ENCODE measurements around the gene DROSHA.

DROSHA gene

DNA sequence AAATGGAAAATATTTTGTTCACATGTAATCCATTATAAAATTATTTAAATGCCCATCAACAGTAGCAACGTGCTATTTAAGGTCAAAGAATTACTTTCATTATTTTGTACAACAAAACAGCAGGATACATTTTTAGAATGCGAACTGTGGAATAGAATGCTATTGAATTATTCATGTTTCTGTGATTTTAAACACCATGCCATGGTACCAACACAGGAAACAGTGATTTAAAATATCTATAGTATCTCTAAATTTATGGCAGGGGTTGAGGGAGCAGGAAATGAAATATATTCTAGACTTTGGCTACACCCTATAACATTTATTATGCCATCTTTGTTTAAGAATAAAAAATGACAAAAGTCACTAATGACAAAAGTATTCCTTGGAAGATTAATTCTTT lies 62.4 kb downstream of the DROSHA start:
- no peak for DNase-seq

DNA sequence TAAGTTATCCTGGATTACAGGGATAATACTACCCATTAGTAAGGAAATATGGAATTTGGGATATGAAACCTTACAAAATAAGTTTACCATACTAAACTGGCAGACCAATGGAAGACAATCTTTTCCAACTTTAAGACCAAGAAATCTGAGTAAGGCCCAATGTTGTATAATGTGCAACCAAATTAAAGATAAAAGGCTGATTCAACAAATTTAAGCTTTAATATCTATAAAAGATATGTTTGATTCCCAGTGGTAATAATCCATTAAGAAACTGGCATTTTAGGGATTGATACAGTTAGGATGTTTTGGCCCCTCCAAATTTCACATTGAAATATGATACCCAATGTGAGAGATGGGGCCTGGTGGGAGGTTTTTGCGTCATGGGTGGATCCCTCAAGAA lies 66.6 kb downstream of the DROSHA start:
- no peak for DNase-seq

DNA sequence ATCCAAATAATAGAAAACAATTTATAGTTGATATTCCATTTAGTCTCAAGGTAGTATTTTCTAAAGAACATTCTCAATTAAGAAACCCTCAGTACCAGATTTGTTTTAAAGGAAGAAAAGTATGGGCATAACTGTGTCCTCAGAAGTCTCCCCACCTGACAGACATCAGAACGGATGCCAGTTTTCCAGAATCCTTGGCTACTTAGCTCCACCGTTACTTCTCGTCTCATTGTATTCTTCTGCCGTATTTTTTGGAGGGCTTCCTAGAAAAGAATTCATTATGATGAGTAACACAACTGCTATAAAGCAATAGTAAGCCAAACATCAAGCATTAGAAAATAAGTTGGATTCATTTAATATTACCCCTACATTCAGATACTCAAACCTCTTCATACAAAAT lies 67.8 kb downstream of the DROSHA start:
- no peak for DNase-seq

DNA sequence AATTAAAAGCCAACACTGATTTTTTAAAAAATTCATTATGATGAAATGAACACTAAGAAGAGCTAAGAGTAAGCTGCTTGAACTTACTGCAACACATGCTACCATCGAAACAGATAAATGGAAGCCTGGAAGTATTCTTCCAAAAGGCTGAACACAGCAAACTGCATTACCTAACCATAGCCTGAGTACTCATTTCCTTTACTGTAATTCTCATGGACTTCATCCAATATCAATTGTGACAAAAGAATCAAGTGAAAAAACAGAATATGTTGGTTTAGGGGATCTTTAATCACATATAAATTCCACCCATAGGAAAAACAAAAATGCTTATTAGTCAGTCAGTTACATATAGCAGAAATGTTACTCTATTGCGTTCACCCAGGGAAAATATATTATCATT lies 68.5 kb downstream of the DROSHA start:
- DNase-seq = no peak

DNA sequence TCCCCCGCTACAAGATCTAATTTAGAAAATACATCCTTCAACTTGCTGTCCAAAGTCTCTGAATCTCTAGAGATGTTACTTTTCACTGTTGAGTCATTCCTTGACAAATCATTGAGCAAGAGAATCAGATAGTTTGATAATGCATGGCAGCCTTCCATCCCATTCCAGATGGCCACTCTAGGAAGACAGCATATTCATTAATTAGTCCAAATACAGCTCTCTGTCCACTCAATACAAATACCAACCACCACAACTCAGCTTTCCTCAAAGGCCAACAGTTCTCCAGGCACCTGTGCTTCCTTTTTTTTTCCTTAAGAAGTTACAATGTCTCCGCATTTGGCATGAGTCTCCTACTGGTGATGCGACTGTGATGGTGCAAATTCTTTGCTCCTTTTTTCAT lies 72.3 kb downstream of the DROSHA start:
- DNase-seq = no peak

DNA sequence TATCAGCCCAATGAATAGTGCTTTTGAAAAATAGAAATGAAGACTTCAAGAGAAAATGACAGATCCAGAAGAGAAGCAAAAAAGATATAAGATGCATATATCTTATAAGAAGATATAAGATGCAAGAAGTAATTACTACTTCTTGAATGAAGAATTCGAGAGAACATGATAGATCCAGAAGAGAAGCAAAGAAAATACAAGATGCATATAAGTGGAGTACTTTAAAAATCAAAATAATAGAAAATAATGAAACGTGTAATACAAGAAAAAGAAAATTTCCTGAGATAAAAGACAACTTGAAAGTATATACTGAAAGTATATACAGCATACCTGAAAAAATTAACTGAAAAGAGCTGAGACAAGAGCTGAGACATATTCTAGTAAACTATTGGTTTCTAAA lies 76.7 kb downstream of the DROSHA start:
- DNase-seq = no peak

DNA sequence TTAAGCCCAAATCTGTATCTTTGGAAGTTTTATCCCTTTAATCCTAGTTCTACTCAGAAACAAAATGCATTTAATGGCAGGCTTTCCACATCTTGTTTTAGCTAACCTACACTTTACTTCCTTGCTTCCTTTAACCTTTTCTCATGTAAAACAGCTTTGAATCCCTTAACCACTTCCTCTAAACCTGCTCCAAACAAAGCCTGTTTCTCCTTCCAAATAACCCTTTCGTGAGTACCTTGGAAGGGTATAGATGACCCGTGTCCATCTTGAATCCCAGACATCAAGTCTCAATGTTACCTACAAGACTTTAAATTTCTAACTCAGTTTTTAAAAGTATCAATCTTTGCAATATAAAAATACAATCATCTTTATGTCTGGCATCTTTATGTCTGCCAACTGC lies 78.4 kb downstream of the DROSHA start:
- no peak for DNase-seq

DNA sequence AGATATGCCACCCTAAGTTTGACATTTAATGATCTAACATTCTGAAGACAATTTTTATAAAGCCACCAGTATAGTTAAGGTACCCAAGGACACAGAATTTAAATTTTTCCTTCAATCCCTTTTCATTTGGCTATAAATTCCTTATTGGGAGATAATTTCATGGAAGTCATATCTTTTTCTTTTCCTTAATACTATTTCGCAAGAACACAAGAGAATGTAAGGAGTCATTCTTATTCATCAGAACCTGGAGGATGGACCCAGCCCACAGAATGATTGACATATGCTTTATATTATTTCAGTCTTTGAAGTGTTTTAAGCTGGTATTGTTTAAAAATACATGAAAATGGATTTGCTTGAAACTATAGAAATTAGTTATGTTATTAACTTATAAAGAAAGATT lies 79.6 kb downstream of the DROSHA start:
- no peak for DNase-seq

DNA sequence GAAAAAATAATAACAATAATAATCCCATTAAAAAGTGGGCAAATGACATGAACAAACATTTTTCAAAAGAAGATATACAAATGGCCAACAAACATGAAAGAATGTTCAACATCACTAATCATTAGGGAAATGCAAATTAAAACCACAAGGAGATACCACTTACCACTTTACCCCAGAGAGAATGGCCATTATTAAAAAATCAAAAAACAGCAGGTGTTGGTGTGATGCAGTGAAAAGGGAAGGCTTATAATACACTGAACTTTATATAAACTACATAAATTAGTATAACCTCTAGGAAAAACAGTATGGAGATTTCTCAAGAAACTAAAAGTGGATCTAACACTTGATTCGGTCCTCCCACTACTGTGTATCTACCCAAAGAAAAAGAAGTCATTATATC lies 81.9 kb downstream of the DROSHA start:
- DNase-seq = no peak

DNA sequence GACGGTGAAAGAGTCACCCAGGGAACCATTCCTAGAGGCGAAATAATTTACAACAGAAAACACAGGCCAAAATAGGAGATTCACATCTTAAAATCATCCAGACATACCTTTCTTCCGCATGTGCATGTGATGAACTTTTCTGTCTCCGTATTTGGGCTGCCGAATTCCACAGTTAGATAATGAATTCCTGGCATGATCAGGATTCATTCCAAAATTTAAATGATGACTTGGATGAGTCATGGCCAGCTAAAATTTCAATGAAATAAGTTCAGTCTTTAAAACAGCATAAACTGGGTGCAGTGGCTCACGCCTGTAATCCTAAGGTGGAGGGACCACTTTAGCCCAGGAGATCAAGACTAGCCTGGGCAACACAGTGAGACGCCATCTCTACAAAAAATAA lies 82.7 kb downstream of the DROSHA start:
- DNase-seq = no peak

DNA sequence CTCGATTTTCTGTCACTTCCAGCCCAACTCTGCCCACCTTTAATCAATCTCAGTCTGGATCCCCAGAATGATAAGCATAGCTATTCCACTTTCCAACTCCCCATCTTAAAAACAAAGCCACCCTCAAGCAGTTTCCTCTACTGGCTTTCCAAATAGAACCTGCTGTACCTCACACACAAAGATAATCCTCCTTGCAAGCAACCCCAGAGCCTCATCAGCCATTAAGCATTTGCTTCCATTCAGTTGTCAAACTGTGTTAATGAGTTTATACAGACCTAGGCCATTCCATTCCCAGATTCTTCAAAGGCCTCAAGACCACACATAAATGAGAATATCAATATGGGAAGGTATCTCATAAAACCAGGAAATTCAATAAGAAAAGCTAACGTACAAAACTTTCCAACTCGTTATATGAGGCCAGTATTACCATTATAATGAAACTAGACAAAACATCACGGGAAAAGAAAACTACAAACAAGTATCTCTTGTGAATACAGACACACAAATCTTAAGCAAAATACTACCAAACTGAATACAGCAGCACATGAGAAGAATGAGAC lies 86.8 kb downstream of the DROSHA start:
- no peak for DNase-seq

DNA sequence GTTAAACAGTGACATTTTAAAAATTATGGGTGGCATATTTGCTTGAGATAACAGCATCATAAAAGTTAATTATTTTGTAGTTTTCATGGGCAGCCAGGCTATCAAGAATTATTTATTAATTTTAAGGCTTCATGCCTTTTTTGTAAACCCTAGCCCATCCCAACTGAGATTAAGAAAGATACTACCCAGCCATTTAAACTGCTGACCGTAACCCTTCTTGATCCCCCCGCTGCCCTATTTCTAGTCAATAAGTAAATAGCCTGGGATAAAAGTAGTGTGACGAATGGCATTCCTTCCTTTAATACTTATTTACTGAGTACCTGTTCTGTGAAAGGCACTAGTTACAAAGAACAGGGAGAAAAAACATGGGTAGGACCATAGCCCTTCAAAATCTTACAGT lies 88.3 kb downstream of the DROSHA start:
- DNase-seq = no peak

DNA sequence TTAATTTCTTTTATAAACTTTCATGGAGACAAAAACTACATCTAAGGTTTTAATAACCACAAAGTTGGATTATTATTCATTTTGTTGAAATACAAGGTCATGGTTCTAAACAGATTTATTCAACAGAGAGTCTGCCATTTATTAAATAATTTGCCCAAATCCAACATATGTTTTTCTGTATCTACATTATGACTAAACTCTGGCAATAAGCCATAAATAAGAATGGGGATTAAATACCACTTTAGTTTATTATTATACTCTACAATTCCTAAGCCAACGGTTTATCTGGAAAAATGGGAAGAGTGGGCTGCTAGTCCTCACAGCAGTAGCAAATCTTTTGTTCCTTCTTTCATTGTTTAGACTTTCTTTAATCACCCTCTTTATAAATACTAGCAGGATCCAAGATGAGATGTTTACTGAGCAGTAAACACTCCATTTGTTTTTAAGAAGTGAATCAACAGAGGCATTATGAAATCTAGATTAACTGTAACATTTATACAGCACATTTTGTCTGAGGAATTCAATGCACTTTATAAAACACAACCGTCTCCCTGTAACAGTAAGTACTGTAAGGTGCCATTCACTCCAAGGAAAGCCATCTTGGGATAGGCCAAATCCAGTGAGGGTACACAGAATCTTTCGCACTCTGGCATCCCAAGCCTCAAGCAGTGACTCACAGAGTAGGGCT lies 89.7 kb downstream of the DROSHA start:
- no peak for DNase-seq

DNA sequence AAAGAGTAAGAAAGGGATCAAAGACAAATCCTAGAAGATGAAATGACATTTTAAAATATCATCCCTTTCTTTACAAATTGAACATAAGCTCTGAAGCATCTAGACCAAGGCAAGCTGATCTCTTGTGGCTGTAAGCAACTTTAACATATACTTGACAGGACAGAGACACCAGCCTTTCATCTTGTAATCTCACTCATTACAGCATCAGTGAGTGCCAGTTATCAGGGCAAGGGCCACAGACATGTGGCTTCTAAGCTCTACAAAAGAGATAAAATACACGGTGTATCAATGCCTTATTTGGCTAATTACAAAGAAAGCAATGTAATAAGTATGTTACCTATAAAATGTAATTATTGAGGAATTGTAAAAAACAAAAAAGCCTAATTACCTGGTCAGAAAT lies 95.0 kb downstream of the DROSHA start:
- no peak for DNase-seq

DNA sequence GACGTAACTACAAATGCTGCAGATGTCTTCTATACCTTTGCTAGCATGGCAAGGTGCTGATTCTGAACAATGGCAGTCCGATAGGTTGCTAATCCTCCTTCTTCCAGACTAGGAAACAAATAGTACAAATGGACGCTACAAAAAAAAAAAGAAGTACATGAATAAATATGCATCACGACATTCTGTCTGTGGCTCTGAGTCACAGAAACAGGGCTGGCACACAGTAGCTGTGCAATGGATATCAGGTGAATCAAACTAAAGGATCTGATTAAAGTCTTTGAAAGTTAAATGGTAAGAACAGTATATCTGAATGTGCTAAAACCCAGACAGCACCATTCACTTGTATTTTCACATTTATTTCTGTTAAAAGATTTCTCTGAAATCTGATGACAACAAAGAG lies 96.2 kb downstream of the DROSHA start:
- DNase-seq = no peak

DNA sequence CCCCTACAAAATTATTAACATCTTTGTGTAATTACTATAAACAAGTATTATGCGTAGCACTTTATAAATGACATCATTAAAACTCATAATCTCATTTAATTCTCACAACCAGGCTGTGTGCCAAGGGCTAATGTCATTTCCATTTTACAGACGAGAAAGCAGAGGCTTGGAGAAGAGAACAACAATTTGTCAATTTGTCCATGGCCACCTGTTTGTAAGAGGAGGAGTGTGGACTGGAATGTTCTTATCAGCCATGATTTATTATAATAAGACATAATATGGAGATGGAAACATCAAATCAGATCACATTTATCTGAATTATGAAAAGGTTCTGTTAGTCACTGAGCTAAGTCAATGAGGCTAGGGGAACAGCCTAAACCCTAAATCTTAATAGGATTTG lies 97.0 kb downstream of the DROSHA start:
- DNase-seq = no peak

DNA sequence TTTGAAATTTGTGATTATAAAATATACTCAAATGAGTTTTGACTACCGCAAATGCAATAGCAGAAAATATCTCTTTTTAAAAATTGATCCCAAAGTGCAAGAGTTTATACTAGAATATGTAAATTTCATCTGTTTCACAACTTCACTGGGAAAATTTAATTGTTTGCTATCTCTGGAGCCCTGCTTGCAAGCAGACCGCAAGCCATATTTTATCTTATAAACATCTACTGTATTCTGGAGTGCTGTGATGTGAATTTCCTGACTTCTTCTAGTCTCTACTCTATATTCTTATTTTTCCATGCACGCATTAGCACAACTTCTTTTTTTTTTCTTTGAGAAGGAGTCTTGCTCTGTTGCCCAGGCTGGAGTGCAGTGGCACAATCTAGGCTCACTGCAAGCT lies 98.7 kb downstream of the DROSHA start:
- no peak for DNase-seq

DNA sequence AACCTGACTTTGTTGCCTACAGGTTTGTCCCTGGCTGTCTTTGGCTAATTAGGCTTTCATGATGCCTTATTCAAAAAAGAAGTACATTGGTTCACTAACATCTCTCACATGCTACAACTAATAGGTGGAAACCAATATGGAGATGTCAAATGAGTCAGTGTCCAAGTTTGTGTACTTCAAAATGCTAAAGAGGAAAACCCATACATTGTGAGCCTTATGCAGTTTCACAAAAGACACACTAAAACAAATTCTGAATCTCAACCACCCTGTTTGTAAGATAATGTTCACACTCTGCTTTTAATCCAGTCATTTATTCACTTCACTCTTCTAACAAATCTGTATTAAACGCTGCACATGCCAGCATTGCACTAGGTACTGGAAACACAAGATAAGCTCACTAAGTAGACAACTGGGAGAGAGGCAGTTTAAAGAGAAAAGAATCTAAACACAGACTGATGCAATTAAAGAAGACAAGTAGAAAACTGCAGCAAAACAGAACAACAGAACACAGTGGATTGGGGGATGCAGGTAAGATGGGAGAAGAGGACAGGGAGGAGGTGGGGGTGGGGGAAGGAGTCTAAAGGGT lies 104.1 kb downstream of the DROSHA start:
- DNase-seq = no peak

DNA sequence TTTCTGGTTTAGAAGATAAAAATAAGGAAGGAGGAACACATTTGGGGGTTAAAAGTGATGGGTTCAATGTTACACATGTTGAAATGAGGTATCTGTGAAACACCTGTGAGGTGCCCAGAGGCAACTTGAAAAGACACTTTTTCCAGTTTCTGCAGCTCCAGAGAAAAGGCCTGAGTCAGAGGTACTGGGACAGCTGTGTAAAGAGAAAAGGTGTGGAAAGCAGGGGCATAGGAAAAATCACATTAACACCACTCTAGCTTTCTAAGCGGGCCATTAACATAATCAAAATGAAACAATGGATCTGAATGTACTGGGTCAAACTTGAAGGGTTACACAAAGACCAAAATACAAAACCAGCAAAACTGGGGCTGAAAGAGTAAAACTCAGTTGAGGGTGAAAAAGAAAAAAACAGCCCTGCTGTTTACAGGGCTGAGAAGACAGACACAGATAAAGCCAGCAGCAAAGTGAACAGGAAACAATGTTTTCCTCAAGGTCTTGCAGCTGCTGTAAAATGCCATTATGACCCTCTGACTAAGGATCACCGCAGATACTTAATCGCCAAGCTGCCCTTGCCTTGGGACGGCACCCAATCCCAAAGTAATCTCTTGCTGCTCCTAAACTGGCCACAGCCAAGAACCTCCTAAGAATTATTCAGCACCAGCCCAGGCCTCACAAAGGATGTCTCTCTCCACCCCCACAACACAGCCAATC lies 104.7 kb downstream of the DROSHA start:
- no peak for DNase-seq

DNA sequence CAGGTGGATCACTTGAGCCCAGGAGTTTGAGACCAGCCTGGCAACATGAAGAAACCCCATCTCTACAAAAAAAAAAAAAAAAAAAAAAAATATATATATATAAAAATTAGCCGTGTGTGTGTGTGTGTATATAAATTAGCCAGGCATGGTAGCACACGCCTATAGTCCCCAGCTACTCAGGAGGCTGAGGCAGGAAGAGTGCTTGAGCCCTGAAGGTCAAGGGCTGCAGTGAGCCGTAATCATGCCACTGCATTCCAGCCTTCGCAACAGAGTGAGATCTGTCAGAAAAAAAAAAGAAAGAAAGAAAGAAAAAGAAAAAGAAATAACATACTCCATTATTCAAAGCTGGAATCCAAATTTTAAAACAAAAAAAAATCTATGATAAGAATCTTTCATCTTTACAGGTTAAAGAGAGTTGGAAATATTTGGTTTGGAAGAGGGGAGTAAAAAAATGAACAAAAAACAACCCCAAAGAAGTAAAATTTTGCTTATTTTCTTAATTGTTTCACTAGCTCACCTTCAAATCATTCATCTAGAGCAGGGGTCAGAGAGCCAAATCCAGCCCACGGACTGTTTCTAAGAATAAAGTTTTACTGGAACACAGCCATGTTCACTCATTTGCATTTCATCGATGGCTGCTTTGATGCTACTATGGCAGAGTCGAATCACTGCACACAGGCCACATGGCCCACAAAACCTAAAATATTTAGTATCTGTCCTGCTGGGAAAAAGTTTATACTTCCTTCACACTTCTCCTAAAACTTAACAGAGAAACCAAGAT lies 109.9 kb downstream of the DROSHA start:
- no peak for DNase-seq

DNA sequence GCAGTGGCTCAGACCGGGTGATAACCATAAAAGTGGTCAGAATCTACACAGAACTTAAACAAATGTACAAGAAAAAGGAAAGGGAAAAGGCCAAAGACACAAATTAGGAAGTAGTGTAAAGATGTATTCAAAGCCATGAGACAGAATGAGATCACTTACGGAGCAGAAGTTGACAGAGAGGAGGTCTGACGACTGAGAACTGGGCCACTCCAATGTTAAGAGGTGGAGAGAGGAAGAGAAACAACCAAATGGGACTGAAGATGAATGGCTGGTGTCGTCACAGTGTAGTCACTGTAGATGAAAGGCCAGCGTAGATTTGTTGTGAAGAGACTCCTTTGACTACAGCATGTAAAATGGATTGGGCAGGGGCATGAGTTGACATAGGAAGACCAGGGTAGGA lies 114.4 kb downstream of the DROSHA start:
- no peak for DNase-seq

DNA sequence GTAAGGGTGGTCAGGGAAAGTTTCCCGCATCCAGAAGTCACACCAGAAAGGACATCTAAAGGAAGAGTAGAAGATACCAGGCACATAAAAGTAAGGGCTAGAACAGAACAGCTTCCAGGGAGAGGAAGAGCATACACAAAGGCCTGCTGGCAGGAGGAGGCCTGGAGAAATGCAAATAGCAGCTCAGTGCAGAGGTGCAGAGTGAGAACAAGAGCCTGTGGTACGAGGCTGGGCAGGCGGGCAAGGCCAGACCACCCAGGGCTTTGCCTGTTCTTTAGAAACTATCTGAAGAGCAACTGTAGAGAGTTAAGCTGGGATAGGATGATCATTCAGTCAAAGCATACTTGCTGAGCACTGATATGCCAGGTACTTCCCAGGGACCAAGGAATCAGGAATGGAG lies 115.3 kb downstream of the DROSHA start:
- no peak for DNase-seq

DNA sequence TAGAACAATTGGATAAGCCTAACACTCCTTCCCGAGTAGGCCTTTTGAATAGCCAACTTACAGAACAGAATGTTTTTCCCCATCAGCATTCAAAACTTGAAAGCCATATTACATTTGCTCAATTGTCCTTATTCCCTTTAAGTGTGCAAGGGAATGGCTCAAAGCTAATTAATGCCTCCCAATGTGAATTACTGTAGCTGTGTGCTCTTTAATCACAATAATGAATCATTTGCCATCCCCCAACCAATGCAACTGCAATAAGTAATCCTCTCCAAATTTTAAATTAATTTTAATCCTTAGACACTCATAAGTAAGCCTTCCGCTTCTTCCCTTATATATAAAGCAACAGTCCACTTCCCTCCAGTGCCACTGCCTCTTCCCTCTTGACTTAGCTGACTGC lies 115.9 kb downstream of the DROSHA start:
- no peak for DNase-seq
